Putamen (tissue), 1 donor: Measurements from ENCODE around the gene KDM4B.

Experiments
- DNase-seq: peaks from one replicate; pipeline ENCODE4 v3.0.0-alpha.2; 2016; ENCODE audit warnings: low spot score

The KDM4B gene

DNA sequence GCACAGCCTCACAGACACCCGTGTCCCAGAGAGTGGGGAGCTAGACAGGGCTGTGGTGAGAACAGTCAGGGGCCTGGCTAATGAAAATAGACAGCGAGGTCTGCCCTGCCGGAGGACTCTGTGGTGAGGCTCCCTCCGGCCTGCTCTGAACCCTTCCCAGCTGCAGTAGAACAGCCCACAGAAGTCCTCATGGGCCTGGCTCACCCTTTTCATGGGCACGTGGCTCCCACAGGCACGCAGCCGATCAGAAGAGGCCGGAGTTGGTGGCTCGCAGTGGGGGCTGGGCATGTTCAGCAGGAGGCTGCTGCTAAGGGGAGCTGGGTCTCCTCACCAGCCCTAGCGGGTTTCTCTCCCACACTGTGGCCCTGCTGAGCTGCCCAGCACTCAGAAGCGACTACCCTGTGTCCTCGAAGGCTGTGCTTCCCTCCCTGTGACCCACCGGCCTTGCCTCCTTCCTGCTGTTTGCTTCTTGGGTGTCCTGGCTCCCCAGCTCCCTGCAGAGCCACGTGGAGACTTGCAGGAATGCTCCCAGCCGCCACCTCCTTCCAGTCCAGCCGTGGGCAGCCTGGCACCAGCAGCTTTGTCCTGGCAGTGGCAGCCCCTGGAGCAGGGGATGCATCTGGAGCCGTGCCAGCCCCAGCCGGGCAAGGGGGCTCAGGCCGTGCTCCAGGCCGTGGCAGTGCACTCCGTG, 138.7 kb downstream of the KDM4B start:
- no peak for DNase-seq

DNA sequence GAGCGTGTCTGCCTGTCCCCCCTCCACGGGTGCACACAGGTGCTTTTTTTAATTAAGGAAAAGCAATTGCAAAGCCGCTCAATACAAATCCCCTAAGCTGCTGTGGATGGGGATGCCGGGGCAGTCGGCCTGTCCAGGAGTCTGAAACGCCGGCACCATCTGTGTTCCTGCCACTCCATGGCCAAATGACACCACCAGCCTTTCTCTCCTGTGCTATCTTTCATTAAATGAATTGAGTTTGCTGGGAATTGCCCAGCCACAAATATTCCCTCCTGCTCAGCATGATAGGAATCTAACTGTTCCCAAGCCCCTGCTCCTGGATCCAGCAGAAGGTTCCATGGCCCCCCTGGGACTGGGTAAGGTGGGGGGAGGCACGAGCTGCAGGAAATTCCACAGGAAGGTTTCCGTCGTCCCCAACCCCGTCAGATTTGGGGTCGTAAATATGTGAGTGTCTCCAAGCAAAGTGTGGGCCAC, 139.2 kb downstream of the KDM4B start:
- no peak for DNase-seq

DNA sequence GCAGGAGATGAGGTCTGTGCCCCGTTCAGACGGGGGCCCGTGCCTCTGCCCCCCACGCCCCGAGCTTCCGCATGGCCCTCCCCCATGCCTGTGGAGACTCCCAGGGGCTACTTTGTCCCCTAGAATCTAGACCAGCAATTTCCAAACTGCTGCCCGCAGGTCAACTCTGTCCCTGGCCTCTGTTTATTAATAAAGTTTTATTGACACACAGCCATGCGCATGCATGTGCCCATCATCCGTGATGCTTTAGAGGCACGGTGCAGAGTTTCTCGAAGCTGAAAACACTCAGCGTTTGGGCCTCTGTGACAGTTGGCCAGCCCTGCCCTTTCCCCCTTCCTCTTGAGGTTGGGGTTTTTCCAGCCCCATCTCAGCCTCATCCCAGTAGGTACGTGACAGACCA, 140.0 kb downstream of the KDM4B start:
- no peak for DNase-seq

DNA sequence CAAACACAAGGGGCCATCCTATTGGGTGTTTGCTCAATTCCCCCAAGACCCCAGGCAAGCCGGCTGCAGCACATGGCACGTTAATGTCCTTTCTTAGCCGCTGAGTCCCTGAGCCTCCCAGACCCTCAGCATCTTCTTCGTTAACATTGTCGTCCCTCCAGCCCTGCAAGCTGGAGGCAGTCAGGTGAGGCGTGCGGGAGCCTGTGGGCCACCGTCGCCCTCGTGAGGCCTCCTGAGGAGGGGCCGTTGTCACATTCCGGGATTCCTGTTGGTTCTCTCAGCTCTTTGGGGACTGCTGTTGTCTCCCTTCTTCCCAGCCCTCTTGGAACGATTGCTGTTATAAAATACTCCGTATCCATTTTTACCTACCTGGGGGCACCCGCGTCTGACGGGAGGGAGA, 140.6 kb downstream of the KDM4B start:
- DNase-seq: no peak

DNA sequence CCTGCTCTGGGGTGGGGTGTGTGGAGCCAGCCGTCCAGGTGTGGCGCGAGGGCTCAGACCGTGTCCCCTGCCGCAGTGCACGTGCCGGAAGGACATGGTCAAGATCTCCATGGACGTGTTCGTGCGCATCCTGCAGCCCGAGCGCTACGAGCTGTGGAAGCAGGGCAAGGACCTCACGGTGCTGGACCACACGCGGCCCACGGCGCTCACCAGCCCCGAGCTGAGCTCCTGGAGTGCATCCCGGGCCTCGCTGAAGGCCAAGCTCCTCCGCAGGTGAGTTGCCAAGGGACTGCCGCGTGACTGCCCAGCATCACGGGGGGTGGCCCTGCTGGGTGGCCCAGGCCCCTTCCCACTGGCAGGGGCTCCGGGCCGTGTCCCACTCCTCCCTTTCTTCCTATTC, 141.6 kb downstream of the KDM4B start:
- no peak for DNase-seq

DNA sequence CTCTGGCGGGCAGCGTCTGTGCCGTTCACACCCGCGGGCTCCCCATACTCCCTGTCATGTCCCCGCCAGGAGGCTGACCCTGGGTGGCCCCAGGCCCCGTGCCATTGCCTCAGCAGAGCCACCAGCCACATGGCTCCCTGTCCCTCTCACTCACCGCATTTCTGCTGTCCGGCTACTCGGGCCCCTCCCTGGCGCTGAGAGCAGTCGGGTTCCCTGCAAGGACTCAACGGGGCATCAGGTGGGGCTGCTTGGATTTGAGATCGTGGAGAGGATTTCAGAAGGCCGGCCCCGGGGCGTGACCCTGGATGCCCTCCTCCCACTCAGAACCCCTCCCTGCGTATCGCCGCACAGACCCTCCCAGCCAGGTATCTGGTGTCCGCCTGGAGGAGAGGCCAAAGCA, 142.1 kb downstream of the KDM4B start:
- DNase-seq: no peak

DNA sequence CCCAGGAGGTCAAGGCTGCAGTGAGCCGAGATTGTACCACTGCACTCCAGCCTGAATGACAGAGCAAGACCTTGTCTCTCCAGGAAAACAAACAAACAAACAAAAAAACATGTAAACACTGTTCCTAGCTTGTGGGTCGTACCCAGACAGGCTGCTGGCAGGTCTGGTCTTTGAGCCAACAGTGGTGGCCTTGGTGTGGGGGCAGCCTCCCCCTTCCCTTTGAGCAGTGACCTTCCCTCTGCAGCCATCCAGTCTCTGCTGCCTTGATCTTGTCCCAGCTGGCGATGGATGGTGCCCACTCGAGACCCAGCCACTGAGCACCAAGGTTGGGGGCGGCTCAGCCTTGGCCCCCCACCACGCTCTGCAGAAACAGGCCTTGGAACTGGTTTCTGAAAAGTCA, 143.3 kb downstream of the KDM4B start:
- no peak for DNase-seq

DNA sequence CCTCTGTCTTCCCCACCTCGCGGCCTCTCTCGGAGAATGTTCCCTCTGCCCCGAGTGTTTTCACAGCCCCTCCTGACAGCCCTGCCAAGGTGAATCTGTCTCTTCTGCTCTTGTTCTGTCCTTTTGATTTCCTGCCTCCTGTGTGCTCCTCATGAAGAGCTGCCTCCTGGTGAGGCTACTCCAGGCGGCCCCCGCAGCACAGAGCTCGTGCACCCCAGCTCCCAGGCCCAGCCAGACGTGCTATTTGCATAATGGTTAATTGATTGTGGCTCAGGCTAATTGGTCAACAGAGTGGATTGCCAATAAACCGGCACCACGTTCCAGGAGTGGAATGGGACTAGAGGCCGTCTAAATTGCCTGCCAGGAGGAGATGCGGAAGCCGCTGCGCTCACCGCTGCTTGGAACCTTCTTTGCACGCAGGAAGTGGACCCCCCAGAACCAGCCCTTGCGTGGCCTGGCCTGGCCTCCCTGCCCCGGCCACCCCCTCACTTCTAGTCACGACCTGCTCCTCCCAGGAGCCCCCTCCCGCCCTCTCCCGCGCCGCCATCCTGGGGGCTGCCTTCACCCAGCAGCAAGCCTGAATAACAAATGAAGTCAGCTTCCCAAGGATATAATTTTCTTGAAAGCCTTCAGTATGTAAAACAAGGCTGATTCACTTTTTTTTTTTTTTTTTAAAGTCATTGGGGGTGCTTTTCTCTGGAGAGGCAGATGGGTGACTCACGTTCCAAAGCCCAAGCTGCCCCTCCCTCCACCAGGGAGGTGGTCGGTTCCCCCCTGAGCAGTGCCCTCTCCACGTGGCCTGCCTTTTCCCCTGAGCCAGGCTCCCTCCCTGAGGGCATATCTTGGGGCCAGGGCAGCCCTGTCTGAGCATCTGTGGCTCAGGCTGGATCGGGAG, 144.0 kb downstream of the KDM4B start:
- peak; percentile 34 for DNase-seq

DNA sequence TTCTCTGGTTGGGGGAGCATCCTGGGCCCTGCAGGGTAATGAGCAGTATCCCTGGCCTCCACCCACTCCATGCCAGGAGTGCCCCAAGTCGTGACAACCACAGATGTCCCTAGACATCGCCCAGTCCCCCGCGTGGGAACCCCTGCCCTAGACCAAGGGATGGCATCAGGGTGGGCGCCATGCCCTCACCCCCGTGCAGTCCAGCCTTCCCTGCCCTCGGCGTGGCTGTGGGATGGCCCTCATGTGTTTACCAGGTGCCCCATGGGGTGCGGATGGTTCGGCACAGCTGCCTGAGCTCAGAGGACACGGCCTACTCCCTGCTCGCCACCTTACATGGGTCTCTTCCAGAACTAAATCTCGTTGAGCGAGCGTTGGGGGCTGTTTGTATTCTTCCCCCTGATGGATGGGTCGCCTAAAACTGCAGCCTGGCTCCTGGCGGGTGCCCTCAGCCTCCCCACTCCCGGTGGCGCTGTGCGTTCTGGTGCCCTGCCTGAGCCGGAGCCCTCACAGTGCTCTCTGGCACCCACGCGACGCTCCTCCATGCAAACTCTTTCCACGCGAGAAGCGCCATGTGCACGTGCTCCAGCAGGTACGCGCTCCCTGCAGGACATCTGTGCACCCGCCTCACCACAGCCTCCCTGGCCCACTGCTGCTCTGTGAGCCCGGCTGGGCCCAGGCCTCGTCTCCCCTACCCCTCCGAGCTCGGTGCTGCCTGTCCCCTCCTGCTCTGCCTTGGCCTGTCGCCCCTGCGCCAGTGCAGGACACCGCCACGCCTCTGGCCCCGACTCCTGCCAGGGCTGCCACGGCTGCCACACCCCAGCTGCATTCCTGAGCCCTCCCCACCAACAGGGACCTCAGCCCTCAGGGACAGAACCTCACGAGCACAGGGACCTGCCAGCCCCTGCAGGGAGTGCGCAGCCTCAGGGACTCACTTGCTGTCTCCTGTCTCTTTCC, 145.0 kb downstream of the KDM4B start:
- peak; percentile 44 for DNase-seq

DNA sequence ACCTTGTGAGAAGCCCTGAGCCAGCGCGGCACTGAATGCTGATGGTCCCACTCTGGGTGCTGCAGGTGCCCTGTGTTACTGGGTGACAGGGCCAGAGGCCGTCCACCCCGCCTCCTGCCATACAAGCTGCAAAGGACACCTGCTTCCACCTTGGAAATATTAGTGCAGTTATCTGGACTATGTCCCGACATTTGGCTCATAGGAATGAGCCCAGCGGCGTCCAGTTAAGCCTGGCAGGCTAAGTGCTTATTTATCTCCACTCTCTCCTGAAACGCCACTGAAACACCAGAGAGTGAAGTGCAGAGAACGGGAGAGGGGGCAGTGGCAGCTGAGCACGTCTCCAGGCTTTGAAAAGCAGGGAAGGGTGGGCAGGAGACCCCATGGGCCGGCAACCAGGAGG, 145.8 kb downstream of the KDM4B start:
- DNase-seq: no peak

DNA sequence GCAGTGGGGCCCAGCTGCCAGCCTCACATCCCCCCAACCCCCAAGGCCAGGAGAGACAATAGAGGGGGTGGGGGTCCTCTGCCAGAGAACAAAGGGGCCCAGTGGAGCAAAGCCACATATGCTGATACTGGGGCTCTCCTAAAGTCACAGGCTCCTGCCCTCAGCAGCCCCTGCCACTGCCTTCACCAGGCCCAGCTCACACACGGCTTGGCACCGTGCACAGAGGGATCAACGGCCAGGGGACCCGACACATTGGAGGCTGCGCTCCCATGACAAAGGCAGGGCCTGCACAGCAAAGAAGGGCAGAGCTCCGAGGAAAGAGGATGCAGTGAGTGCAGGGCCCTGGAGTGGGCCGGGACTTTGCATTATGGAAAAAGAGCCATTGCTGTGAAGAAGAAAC, 146.4 kb downstream of the KDM4B start:
- no peak for DNase-seq

DNA sequence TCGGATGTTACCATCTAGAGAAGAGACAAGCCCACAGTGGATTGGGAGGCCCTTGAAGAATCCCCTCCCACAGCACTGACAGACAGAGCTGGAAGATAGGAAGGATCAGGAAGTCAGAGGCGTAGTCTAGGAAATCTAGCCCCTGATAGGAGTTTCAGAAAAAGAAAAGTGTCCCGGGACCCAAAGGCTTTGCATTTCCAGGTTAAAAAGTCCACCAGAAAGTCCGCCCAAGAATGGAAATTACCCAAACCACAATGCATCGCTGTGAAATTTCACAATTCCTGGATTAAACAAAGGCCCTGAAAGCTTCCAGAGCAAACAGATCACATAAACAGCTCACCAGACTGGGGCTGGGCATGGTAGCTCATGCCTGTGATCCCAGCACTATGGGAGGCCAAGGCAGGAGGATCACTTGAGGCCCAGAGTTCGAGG, 146.9 kb downstream of the KDM4B start:
- DNase-seq: no peak

DNA sequence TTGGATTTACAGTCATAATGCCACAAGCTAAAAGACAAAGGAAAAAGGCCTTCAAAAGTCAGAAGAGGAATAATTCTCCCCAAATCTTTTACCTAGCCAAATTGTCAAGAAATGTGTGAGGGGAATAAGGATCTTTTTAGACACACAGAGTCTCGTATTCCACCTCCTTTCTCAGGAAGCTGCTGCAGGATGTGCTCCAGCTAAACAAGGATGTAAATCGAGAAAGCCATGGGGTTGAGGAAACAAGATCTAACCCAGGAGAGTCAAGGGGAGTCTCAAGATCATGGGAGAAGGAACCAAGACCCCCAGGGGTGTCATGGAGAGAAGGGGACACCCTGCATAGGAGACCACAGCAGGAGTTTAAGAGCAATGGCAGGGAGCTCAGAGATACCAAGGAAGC, 147.4 kb downstream of the KDM4B start:
- DNase-seq: no peak

DNA sequence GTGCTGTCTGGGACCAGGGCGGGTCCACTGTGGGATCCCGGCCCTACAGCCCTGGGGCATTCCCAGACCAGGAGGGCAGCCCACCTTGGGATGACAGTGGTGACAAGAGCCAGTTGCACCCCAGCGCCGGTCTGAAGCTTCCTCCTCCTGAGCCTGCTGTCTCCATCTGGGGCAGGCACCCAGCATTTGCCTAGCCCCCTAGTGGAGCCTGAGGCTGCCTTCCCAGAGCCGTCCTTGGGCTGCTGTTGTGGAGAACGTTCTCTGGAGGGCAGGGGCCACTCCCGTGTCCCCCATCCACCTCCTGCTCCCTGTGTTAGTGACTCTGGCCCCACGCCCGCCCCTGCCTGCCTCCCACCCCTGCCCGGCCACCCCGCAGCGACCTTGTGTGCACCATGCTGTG, 148.5 kb downstream of the KDM4B start:
- DNase-seq: no peak

DNA sequence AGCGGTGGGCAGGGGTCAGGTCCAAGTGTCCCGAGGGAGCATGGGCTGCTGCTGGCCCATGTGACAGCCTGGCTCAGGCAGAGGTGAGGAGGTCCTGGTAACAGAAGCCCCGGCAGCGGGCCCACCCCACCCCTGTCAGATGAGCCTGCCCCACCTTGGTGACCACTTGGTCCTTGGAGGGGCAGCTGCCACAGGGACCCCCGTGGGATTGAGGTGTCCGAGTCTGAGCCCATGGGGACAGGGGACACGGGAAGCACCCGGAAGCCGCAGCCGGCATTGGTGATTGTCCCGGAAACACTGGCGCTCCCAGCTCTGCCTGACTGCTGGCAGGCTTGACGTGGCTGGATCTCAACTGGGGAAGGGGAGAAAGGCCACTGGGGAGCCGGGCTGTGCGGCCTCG, 149.1 kb downstream of the KDM4B start:
- no peak for DNase-seq

DNA sequence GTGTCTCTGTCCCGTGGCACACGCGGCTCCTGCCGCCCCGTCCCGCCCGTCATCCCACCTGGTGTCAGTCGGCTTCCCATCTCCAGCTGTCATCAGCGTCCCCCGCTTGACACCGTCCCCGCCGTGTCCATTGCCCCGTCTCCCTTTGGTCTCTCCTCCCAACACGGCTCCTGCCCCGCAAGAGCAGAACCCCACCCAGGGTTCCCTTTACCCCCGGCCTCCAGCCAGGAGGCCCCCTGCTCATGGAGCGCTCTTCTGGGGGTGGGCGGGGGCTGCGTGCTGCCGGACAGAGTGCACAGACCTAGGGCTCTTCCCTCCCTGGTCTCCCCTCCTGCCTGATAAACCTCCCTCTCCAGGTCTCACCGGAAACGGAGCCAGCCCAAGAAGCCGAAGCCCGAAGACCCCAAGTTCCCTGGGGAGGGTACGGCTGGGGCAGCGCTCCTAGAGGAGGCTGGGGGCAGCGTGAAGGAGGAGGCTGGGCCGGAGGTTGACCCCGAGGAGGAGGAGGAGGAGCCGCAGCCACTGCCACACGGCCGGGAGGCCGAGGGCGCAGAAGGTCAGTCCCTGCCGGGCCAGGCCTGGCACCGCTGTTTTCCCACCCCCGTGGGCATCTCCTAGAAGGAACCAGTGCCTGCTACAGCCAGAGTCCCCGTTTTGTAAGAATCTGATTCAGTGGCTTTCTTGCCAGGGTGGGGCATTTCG, 150.5 kb downstream of the KDM4B start:
- DNase-seq: no peak

DNA sequence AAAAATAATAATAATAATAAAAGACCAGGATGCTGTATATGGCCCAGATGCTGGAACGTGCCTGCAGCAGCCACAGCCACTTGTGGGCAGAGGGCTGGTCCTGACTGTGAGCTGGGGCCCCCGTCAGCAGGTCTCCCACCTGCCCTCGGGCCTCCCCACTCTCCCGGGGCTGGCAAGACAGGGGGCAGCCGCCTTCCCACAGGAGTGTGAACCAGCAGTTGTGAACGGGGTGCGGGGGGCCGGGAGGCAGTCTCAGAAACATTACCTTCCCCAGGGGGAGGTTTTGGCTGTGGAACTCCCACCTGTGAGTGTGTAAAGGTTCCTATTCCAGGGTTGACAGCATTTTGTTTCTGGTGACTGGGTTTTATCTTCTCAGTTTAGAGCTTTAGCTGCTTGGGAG, 151.4 kb downstream of the KDM4B start:
- DNase-seq: no peak

DNA sequence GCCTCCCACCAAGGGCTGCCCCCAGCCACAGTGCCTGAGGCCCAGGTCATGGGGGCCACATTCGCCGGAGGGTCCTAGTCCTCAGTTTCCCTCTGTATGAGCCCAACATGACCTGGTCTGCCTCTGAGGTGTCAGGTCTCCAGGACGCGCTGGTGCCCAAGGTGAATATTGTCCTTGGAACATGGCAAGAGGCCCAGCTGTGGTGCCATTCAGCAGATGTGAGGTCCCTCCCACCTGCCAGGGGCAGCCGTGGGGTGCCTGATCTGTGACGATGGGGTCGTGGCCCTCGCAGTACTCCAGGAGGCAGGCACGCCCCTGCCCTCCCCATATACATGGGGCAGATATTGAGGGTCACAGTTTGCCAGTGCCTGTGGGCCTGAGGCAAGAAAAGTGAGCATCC, 151.9 kb downstream of the KDM4B start:
- no peak for DNase-seq

DNA sequence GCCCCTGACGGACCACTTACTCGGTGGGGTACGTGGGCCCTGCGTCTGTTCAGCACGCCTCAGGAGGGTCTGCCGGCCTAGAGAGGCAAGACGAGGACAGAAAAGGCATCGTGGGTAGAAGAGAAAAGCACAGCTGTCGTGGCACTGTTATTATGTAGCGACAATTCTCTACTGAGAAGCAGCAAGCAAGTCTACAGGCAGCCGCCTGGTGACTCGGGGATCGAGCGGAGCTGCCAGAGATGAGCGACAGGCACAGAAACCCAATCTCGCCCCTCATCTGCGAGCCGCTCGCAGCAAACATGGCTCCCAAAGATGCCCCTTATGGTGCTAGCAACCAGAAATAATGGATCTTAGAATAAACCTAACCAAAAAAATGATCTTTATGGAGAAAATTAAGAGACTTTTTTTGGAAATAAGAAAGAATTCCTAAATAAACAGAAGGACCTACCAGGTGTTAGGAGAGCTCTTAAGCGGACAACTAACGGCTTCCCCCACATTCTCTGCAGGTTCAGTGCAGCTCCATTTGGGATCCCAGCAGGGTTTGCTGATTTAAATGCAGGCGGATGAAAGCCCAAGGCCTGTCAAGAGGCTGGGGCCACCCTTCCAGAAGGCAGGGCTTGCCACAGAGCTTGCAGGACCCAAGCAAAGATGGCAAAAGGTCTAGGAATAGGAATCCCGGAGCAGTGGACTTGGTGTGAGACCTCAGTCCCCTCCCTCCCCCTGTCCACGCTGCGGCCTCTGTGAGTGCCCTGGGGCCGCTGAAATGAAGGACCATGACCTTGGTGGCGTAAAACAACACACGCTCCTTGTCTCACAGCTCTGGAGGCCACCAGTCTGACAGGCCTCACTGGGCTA, 152.6 kb downstream of the KDM4B start:
- DNase-seq: no peak

DNA sequence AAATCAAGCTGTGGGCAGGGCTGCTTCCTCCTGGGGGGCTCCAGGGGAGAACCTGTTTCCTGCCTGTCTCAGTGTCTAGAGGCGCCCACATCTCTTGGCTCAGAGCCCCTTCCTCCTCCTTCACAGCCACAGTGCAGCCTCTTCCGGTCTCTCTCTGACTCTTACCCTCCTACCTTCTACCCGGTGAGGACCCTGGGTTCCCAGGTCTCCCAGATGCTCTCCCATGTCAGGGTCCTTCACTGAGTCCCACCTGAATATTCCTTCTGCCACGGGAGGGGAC, 153.1 kb downstream of the KDM4B start:
- no peak for DNase-seq
